GM23338 (cell line): ENCODE data around the gene ANKRD65. TPM values are rescaled to one million over a fixed set of nuclear protein-coding genes. Genes with fewer than 3 reads are reported as not detected.
A peak's percentile ranks its signal among the peaks of the same experiment; 100 is the strongest.

Experiments used
- ATAC-seq: fragments of 200-7000 bp; cut with Tn5 transposase; 3 replicates; pipeline ENCODE4 v1.9.1; 2020
- DNase-seq: peaks from one replicate; pipeline ENCODE4 v3.0.0-alpha.2; 2015; ENCODE audit warnings: low spot score
- H2AFZ ChIP-seq: fragments of 200-600 bp; sonication (generic); 2 replicates; pipeline ENCODE4 v1.8.0; 2016; ENCODE audit warnings: antibody characterized with exemption, mild to moderate bottlenecking, moderate library complexity
- H3F3A ChIP-seq: fragments of 200-600 bp; sonication (generic); replicated peaks from 2 replicates; pipeline ENCODE4 v1.8.0; 2017; ENCODE audit warnings: antibody characterized with exemption, mixed run types, low read depth
- H3K27ac ChIP-seq: fragments of 200-600 bp; sonication (generic); 2 replicates; pipeline ENCODE4 v1.6.1; 2016; ENCODE audit warnings: low read depth
- H3K27me3 ChIP-seq: fragments of 200-600 bp; sonication (generic); 2 replicates; pipeline ENCODE4 v1.8.0; 2016; ENCODE audit warnings: mild to moderate bottlenecking, mixed run types, moderate library complexity; ENCODE audit not compliant: insufficient read depth
- H3K36me3 ChIP-seq: fragments of 200-600 bp; sonication (generic); 2 replicates; pipeline ENCODE4 v1.8.0; 2016; ENCODE audit warnings: mild to moderate bottlenecking; ENCODE audit not compliant: insufficient read depth
- H3K4me1 ChIP-seq: fragments of 200-600 bp; sonication (generic); 2 replicates; pipeline ENCODE4 v1.8.0; 2016; ENCODE audit warnings: mild to moderate bottlenecking, moderate library complexity; ENCODE audit not compliant: insufficient read depth
- H3K4me2 ChIP-seq: fragments of 200-600 bp; sonication (generic); 2 replicates; pipeline ENCODE4 v1.7.1; 2017; ENCODE audit warnings: mixed run types
- H3K4me3 ChIP-seq: fragments of 200-600 bp; sonication (generic); 2 replicates; pipeline ENCODE4 v1.6.1; 2016; ENCODE audit warnings: mixed run types
- H3K79me2 ChIP-seq: fragments of 200-600 bp; sonication (generic); replicated peaks from 2 replicates; pipeline ENCODE4 v1.8.0; 2017; ENCODE audit warnings: mild to moderate bottlenecking; ENCODE audit not compliant: insufficient read depth
- H3K9me2 ChIP-seq: fragments of 200-600 bp; sonication (generic); 2 replicates; pipeline ENCODE4 v1.8.0; 2017; ENCODE audit not compliant: insufficient read depth
- H4K20me1 ChIP-seq: fragments of 200-600 bp; sonication (generic); replicated peaks from 2 replicates; pipeline ENCODE4 v1.8.0; 2017; ENCODE audit warnings: mild to moderate bottlenecking; ENCODE audit not compliant: insufficient read depth
- H3K27ac Mint-ChIP-seq: 2 replicates; pipeline ENCODE4 v1.8.0; 2020; ENCODE audit warnings: inconsistent platforms, mild to moderate bottlenecking, moderate library complexity, mixed read lengths
- H3K27me3 Mint-ChIP-seq: 3 replicates; pipeline ENCODE4 v1.8.0; 2022; ENCODE audit warnings: low read depth, mild to moderate bottlenecking, moderate library complexity, mixed read lengths, inconsistent platforms; ENCODE audit not compliant: insufficient read depth, poor library complexity
- H3K36me3 Mint-ChIP-seq: 3 replicates; pipeline ENCODE4 v1.8.0; 2021; ENCODE audit warnings: low read depth, mild to moderate bottlenecking, inconsistent platforms, moderate library complexity, mixed read lengths
- H3K4me1 Mint-ChIP-seq: 3 replicates; pipeline ENCODE4 v1.8.0; 2020; ENCODE audit warnings: mild to moderate bottlenecking, inconsistent platforms, mixed read lengths
- H3K4me3 Mint-ChIP-seq: 3 replicates; pipeline ENCODE4 v1.8.0; 2021; ENCODE audit warnings: moderate library complexity, mild to moderate bottlenecking, inconsistent platforms, mixed read lengths
- H3K9me3 Mint-ChIP-seq: 3 replicates; pipeline ENCODE4 v1.8.0; 2020; ENCODE audit warnings: moderate library complexity, mild to moderate bottlenecking, inconsistent platforms, mixed read lengths
- CREB1 ChIP-seq: fragments of 250-450 bp; sonication (Bioruptor Pico); IDR thresholded peaks from 2 replicates; pipeline ENCODE4 v1.5.0; 2020; ENCODE audit warnings: low read depth, mild to moderate bottlenecking, moderate library complexity
- ETS1 ChIP-seq: IDR thresholded peaks from 2 replicates; pipeline ENCODE4 v1.6.1; 2016; ENCODE audit warnings: antibody characterized with exemption
- EZH2 ChIP-seq: fragments of 200-600 bp; sonication (generic); IDR thresholded peaks from one replicate; pipeline ENCODE4 v1.8.0; 2017; ENCODE audit warnings: antibody characterized with exemption, mild to moderate bottlenecking, low read depth; ENCODE audit not compliant: unreplicated experiment
- NANOG ChIP-seq: IDR thresholded peaks from 2 replicates; pipeline ENCODE4 v1.6.1; 2016; ENCODE audit warnings: antibody characterized with exemption, borderline replicate concordance
- POLR2AphosphoS5 ChIP-seq: IDR thresholded peaks from 2 replicates; pipeline ENCODE4 v1.6.1; 2016; ENCODE audit warnings: antibody characterized with exemption, low read depth
- REST ChIP-seq: IDR thresholded peaks from one replicate; pipeline ENCODE4 v1.6.1; 2018; ENCODE audit warnings: antibody characterized with exemption; ENCODE audit not compliant: unreplicated experiment
- ZNF114 ChIP-seq: fragments of 250-450 bp; sonication (Bioruptor Pico); IDR thresholded peaks from 2 replicates; pipeline ENCODE4 v1.5.0; 2020; ENCODE audit warnings: mild to moderate bottlenecking, moderate library complexity
- ZNF331 ChIP-seq: fragments of 250-450 bp; sonication (Bioruptor Pico); IDR thresholded peaks from 2 replicates; pipeline ENCODE4 v1.5.0; 2020; ENCODE audit warnings: low read depth, mild to moderate bottlenecking, moderate library complexity
- ZNF462 ChIP-seq: fragments of 250-450 bp; sonication (Bioruptor Pico); IDR thresholded peaks from 2 replicates; pipeline ENCODE4 v1.5.0; 2020; ENCODE audit warnings: mild to moderate bottlenecking, moderate library complexity
- polyA plus RNA-seq: library from polyadenylated mRNA; unstranded; fragments of >200 nt; fragmentation: Nextera tagmentation; extraction: Ambion mirVana; gene quantifications from 2 replicates; pipeline ENCODE4 v1.2.1, GENCODE V29; 2016
- total RNA-seq: library from RNA; depleted of rRNA; stranded (reverse); fragments of >200 nt; shearing (Covaris generic); gene quantifications from 2 replicates; pipeline ENCODE4 v1.2.3, GENCODE V29; 2014

The ANKRD65 gene
- total and polyA plus RNA-seq, 2 experiments from 2014 or later, result 1.6 to 1.7 TPM

- H3F3A ChIP-seq, result peaks cover 25% of the 10 kb centered on the region
- Mint-ChIP-seq H3K4me3 (peak overlapping the region; percentile 44; the same call in 2 of the 3 replicates), H3K27ac (no peak overlapping the region), H3K36me3 (peaks cover 4% of the 10 kb centered on the region; the same call in 2 of the 3 replicates), H3K27me3 (peaks cover 26% of the 10 kb centered on the region), H3K4me1 (peaks cover 46% of the 10 kb centered on the region), H3K9me3 (peaks cover 10% of the 10 kb centered on the region)
- peaks cover 35% of the 10 kb centered on the region for H3K4me1 ChIP-seq
- TF ChIP-seq EZH2 (no peak), ZNF462 (CRISPR knock-in tag) (no peak), ETS1 (no peak), NANOG (no peak), ZNF114 (CRISPR knock-in tag) (no peak), ZNF331 (no peak), REST (no peak), CREB1 (CRISPR knock-in tag) (no peak), POLR2AphosphoS5 (no peak)
- H3K4me2 ChIP-seq, result peak overlapping the region; percentile 72
- H3K27ac ChIP-seq, result no peak overlapping the region
- peak overlapping the region; percentile 46 for H3K4me3 ChIP-seq
- H4K20me1 ChIP-seq, result no peaks in the 10 kb centered on the region
- no peaks in the 10 kb centered on the region for H3K27me3 ChIP-seq
- H3K36me3 ChIP-seq, result no peaks in the 10 kb centered on the region
- no peak for DNase-seq
- H3K79me2 ChIP-seq, result no peaks in the 10 kb centered on the region
- H3K9me2 ChIP-seq, result no peaks in the 10 kb centered on the region
- H2AFZ ChIP-seq, result no peak overlapping the region
- peak; percentile 4 for ATAC-seq
These were observed 5.5 kb upstream of the ANKRD65 start for GRCh38 chr1:1426496-1427105.
